Neuronal stem cell (in vitro differentiated cells): Measurements from ENCODE around the gene NDRG4.

Experiments
- DNase-seq: peaks from one replicate; pipeline ENCODE4 v3.0.0-alpha.2; 2013; ENCODE audit warnings: low spot score
- H2AFZ ChIP-seq: one replicate; pipeline ENCODE4 v1.6.1; 2013; ENCODE audit warnings: mild to moderate bottlenecking, low read length, inconsistent platforms
- H2AK5ac ChIP-seq: 2 replicates; pipeline ENCODE4 v1.6.1; 2013; ENCODE audit warnings: low read depth, mild to moderate bottlenecking, inconsistent platforms, low read length, moderate library complexity, mixed read lengths
- H2BK120ac ChIP-seq: 2 replicates; pipeline ENCODE4 v1.6.1; 2013; ENCODE audit warnings: low read depth, mild to moderate bottlenecking, inconsistent platforms, low read length, moderate library complexity, mixed read lengths
- H2BK12ac ChIP-seq: one replicate; pipeline ENCODE4 v1.6.1; 2013; ENCODE audit warnings: low read length, inconsistent platforms
- H2BK15ac ChIP-seq: 2 replicates; pipeline ENCODE4 v1.6.1; 2013; ENCODE audit warnings: mild to moderate bottlenecking, low read length, inconsistent platforms, mixed read lengths
- H2BK5ac ChIP-seq: one replicate; pipeline ENCODE4 v1.6.1; 2013; ENCODE audit warnings: inconsistent platforms, mild to moderate bottlenecking, low read length, moderate library complexity
- H3K14ac ChIP-seq: one replicate; pipeline ENCODE4 v1.6.1; 2013; ENCODE audit warnings: low read length, inconsistent platforms
- H3K18ac ChIP-seq: 2 replicates; pipeline ENCODE4 v1.6.1; 2013; ENCODE audit warnings: low read length, inconsistent platforms
- H3K23ac ChIP-seq: 2 replicates; pipeline ENCODE4 v1.6.1; 2013; ENCODE audit warnings: low read depth, mild to moderate bottlenecking, mixed read lengths, low read length, inconsistent platforms; ENCODE audit not compliant: poor library complexity
- H3K27ac ChIP-seq: replicated peaks from 3 replicates; pipeline ENCODE4 v1.5.1; 2013; ENCODE audit warnings: low read length, inconsistent platforms
- H3K27me3 ChIP-seq, 3 experiments: 2 replicates each; pipeline ENCODE4 v1.6.1; 2013; ENCODE audit warnings: low read length in 3 of 3, mild to moderate bottlenecking in 2 of 3, inconsistent platforms in 1 of 3, low read depth in 1 of 3, mixed read lengths in 1 of 3, moderate library complexity in 1 of 3; ENCODE audit not compliant: control insufficient read depth in 3 of 3, insufficient read depth in 3 of 3
- H3K36me3 ChIP-seq, 2 donors: replicated peaks in 1 of 2; 2 replicates each; pipeline ENCODE4 v1.6.1; 2013; ENCODE audit warnings: low read length in 2 of 2; ENCODE audit not compliant: control insufficient read depth in 2 of 2, insufficient read depth in 2 of 2
- H3K4ac ChIP-seq: 2 replicates; pipeline ENCODE4 v1.6.1; 2013; ENCODE audit warnings: inconsistent platforms, mild to moderate bottlenecking, low read length, moderate library complexity
- H3K4me1 ChIP-seq, 2 donors: 1 replicate in 1 of 2; 2 replicates in 1 of 2; pipeline ENCODE4 v1.6.1; 2013; ENCODE audit warnings: low read length in 2 of 2, low read depth in 1 of 2; ENCODE audit not compliant: control insufficient read depth in 2 of 2, insufficient read depth in 1 of 2
- H3K4me2 ChIP-seq: one replicate; pipeline ENCODE4 v1.6.1; 2013; ENCODE audit warnings: mild to moderate bottlenecking, low read length, inconsistent platforms; ENCODE audit not compliant: insufficient read depth, poor library complexity, severe bottlenecking
- H3K4me3 ChIP-seq, 2 donors: 2 replicates each; pipeline ENCODE4 v1.5.1; 2013; ENCODE audit warnings: low read length in 2 of 2, mild to moderate bottlenecking in 2 of 2, inconsistent platforms in 1 of 2, moderate library complexity in 1 of 2
- H3K79me1 ChIP-seq: one replicate; pipeline ENCODE4 v1.6.1; 2013; ENCODE audit warnings: low read depth, mild to moderate bottlenecking, inconsistent platforms, low read length, moderate library complexity
- H3K9ac ChIP-seq: one replicate; pipeline ENCODE4 v1.6.1; 2013; ENCODE audit warnings: mild to moderate bottlenecking, low read depth, low read length, inconsistent platforms; ENCODE audit not compliant: poor library complexity
- H3K9me3 ChIP-seq, 2 donors: replicated peaks in 1 of 2; 2 replicates each; pipeline versions ENCODE3 to v1.6.1; 2013; ENCODE audit warnings: low read length in 2 of 2, mild to moderate bottlenecking in 2 of 2, inconsistent platforms in 1 of 2, low read depth in 1 of 2, mixed read lengths in 1 of 2, moderate library complexity in 1 of 2; ENCODE audit not compliant: control insufficient read depth in 2 of 2, insufficient read depth in 1 of 2
- H4K8ac ChIP-seq: one replicate; pipeline ENCODE4 v1.6.1; 2013; ENCODE audit warnings: low read depth, mild to moderate bottlenecking, inconsistent platforms, low read length, moderate library complexity
- H4K91ac ChIP-seq: one replicate; pipeline ENCODE4 v1.6.1; 2013; ENCODE audit warnings: low read length, low read depth, mild to moderate bottlenecking, inconsistent platforms; ENCODE audit not compliant: poor library complexity
- WGBS, 2 donors: extraction: QIAGEN DNeasy Blood & Tissue Kit; methylation state at CpG; one replicate each; pipeline ENCODE4 v1.1.7; 2013; ENCODE audit warnings: missing lambda C conversion rate in 2 of 2, mixed read lengths in 1 of 2; ENCODE audit not compliant: insufficient read length in 2 of 2, insufficient replicate concordance in 1 of 2; ENCODE audit errors: extremely low coverage in 2 of 2; 5-methylcytosine and 5-hydroxymethylcytosine counted together

Gene NDRG4

DNA sequence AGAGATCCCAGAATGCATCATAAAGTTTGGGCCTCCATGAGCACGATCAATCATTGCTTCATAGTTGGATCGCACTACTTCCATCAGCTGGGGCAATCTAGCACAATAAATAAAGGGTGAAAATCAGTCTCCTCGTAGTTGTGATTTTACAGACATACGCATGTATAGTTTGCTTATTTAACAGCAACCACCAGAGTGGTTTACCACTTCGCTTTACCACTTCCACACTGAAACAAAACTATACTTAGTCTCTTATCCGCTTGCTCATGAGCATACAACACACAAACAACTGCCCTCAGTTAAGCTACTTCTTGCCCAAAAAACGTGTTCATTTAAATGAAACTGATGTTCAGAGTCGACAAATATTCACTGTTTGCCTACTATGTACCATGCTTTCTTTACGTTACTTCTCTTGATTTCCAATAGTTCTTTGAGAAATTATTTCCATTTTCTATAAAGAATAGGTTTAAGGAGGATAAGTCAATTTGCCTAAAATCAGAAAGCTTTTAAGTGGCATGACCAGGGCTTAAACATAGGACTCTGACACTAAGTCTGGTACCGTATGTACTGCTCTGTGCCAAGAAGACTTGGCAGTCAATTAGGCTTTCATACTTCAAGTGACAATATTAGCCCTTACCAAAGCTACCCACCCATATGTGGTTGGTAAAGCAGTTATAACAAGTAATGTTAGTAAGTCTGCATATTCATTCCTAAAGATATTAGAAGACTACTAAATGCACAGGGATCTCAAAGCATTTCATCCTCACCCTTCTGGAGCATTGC, 37.4 kb downstream of the NDRG4 start:
- Histone ChIP-seq H3K9ac (no peak overlapping the region), H2BK120ac (no peak overlapping the region), H3K27ac (no peak overlapping the region), H3K79me1 (peaks cover 2% of the 10 kb centered on the region), H3K4me3 (no peak overlapping the region), H2BK15ac (no peak overlapping the region), H2BK12ac (no peak overlapping the region), H3K4ac (no peak overlapping the region), H3K4me1 (no peaks in the 10 kb centered on the region), H2AFZ (no peak overlapping the region), H2BK5ac (no peak overlapping the region), H3K36me3 (peaks cover 47 to 98% of the 10 kb centered on the region in 2 donors), H4K91ac (no peak overlapping the region), H3K27me3 (no peaks in the 10 kb centered on the region), H2AK5ac (no peak overlapping the region), H3K9me3 (no peaks in the 10 kb centered on the region), H4K8ac (no peak overlapping the region), H3K23ac (no peak overlapping the region), H3K14ac (no peak overlapping the region), H3K4me2 (no peak overlapping the region), H3K18ac (no peak overlapping the region)
- no CpG with 5 or more reads among the region's 10 CpGs for WGBS, 2 donors
- no peak for DNase-seq

DNA sequence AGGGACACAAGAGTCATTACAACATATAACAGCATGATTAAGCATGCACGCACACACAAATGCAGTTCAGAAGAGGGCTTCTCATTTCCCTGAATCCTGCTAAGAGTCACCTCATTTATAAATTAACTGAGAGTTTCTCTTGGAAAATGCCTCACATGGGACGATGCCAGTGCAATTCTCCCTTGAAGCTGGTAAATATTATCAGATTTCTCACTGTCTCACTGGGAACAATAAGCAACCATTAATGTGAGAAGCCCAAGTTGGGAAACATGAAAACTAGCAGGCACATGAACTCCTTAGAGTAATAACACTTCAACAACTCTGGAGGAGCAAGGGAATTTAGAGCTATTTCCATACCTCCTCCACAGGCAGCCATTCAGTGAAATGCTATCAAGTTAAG, 41.8 kb downstream of the NDRG4 start:
- no peak overlapping the region for H2BK120ac ChIP-seq
- no peak overlapping the region for H4K91ac ChIP-seq
- H3K4me3 ChIP-seq: no peak overlapping the region
- H2BK5ac ChIP-seq: no peak overlapping the region
- no peak overlapping the region for H2BK12ac ChIP-seq
- H2AFZ ChIP-seq: no peak overlapping the region
- H3K4me2 ChIP-seq: no peak overlapping the region
- no peaks in the 10 kb centered on the region for H3K27me3 ChIP-seq
- no peaks in the 10 kb centered on the region for H3K4me1 ChIP-seq
- H3K9ac ChIP-seq: no peak overlapping the region
- H3K4ac ChIP-seq: no peak overlapping the region
- no peaks in the 10 kb centered on the region for H3K9me3 ChIP-seq
- H3K27ac ChIP-seq: no peak overlapping the region
- DNase-seq: no peak
- H3K79me1 ChIP-seq: peaks cover 1% of the 10 kb centered on the region
- H2BK15ac ChIP-seq: no peak overlapping the region
- no peak overlapping the region for H3K23ac ChIP-seq
- H3K14ac ChIP-seq: no peak overlapping the region
- H3K18ac ChIP-seq: no peak overlapping the region
- no CpG with 5 or more reads among the region's 2 CpGs for WGBS, 2 donors
- H4K8ac ChIP-seq: no peak overlapping the region
- peaks cover 52 to 100% of the 10 kb centered on the region in 2 donors for H3K36me3 ChIP-seq
- no peak overlapping the region for H2AK5ac ChIP-seq

GRCh38 chr16:58542291-58542690, 42.3 kb downstream of the NDRG4 start:
- no peaks in the 10 kb centered on the region for H3K4me1 ChIP-seq
- H3K27ac ChIP-seq: no peak overlapping the region
- no CpG with 5 or more reads among the region's 1 CpG for WGBS, 2 donors

DNA sequence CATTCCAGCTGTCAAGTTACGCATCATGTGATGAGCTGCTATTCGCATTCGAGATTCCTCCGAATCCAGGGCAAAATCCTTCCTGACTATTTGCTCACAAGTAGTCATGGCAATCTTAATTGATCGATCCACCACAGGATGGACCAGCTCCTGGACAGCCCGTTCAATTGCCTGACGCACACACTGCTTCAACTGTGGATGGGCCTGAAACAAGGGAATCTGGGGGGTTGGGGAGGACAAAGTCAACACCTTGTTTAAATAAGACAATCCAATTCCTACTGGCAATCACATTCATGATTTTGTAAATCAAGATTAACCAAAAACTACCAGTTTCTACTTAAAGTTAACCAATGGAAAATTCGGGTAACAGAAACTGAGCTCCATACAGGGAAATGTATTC, 43.7 kb downstream of the NDRG4 start:
- WGBS, 2 donors: no CpG with 5 or more reads among the region's 8 CpGs

More at GRCh38 chr16:58542291-58542690, 42.3 kb downstream of the NDRG4 start:
- Histone ChIP-seq H3K18ac (no peak overlapping the region), H2AK5ac (no peak overlapping the region), H3K9ac (no peak overlapping the region), H3K14ac (no peak overlapping the region), H4K91ac (no peak overlapping the region), H2BK5ac (no peak overlapping the region), H3K27me3 (no peaks in the 10 kb centered on the region), H3K9me3 (no peaks in the 10 kb centered on the region), H3K4ac (no peak overlapping the region), H2BK120ac (no peak overlapping the region), H2AFZ (no peak overlapping the region), H2BK15ac (no peak overlapping the region), H3K79me1 (peaks cover 1% of the 10 kb centered on the region), H3K36me3 (peaks cover 46 to 100% of the 10 kb centered on the region in 2 donors), H2BK12ac (no peak overlapping the region), H3K4me3 (no peak overlapping the region), H3K4me2 (no peak overlapping the region), H4K8ac (no peak overlapping the region), H3K23ac (no peak overlapping the region)
- DNase-seq: no peak

More for the DNA sequence above, 43.7 kb downstream of the NDRG4 start:
- Histone ChIP-seq H3K79me1 (peaks cover 1% of the 10 kb centered on the region), H3K36me3 (peaks cover 38 to 100% of the 10 kb centered on the region in 2 donors), H3K23ac (no peak overlapping the region), H3K4me1 (no peaks in the 10 kb centered on the region), H3K9me3 (no peaks in the 10 kb centered on the region), H2BK120ac (no peak overlapping the region), H4K8ac (no peak overlapping the region), H2BK5ac (no peak overlapping the region), H3K4me3 (no peak overlapping the region), H2BK15ac (no peak overlapping the region), H3K4me2 (no peak overlapping the region), H4K91ac (no peak overlapping the region), H2AFZ (no peak overlapping the region), H3K4ac (no peak overlapping the region), H2AK5ac (no peak overlapping the region), H2BK12ac (no peak overlapping the region), H3K18ac (no peak overlapping the region), H3K27me3 (no peaks in the 10 kb centered on the region), H3K14ac (no peak overlapping the region), H3K27ac (no peak overlapping the region), H3K9ac (no peak overlapping the region)
- no peak for DNase-seq
